ENCODE results near the gene IQGAP3. TPM values are rescaled to one million over a fixed set of nuclear protein-coding genes. Genes with fewer than 3 reads are reported as not detected.
A peak's percentile ranks its signal among the peaks of the same experiment; 100 is the strongest.

Gene IQGAP3
- total RNA-seq, 2 donors from 2014 or later: 0.52 TPM; not detected in 1

- Histone ChIP-seq H3K4me3 (no peak overlapping the region), H3K27ac (no peak overlapping the region), H3K9me3 (no peaks in the 10 kb centered on the region), H3K4me1 (peaks cover 16% of the 10 kb centered on the region), H3K27me3 (no peaks in the 10 kb centered on the region), H3K36me3 (replicated peaks in 1 of 2; ENCODE audit: insufficient read depth in 1 of 2, low read depth in 2 of 2) (peaks cover 0 to 9% of the 10 kb centered on the region in 2 donors)
- intact Hi-C loops (cut with DNase I): no loop called here
- no peak for TF ChIP-seq POLR2A (IDR thresholded peaks at IDR 0.05)
- TF ChIP-seq, protein P1, sequence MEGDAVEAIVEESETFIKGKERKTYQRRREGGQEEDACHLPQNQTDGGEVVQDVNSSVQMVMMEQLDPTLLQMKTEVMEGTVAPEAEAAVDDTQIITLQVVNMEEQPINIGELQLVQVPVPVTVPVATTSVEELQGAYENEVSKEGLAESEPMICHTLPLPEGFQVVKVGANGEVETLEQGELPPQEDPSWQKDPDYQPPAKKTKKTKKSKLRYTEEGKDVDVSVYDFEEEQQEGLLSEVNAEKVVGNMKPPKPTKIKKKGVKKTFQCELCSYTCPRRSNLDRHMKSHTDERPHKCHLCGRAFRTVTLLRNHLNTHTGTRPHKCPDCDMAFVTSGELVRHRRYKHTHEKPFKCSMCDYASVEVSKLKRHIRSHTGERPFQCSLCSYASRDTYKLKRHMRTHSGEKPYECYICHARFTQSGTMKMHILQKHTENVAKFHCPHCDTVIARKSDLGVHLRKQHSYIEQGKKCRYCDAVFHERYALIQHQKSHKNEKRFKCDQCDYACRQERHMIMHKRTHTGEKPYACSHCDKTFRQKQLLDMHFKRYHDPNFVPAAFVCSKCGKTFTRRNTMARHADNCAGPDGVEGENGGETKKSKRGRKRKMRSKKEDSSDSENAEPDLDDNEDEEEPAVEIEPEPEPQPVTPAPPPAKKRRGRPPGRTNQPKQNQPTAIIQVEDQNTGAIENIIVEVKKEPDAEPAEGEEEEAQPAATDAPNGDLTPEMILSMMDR (IDR thresholded peaks at IDR 0.05): no peak
- ATAC-seq (no peak), DNase-seq (no peak)
- 70 to 83% methylated on average over 3 of the region's 3 CpGs for WGBS, 2 donors
Observed at GRCh38 chr1:156594190-156594589, 21.8 kb upstream of the IQGAP3 start.

- H3K27me3 ChIP-seq: no peaks in the 10 kb centered on the region
- no peaks in the 10 kb centered on the region for H3K9me3 ChIP-seq
- TF ChIP-seq POLR2A (IDR thresholded peaks at IDR 0.05): no peak
- TF ChIP-seq, protein P1 (IDR thresholded peaks at IDR 0.05): no peak
- no peak overlapping the region for H3K4me3 ChIP-seq
- H3K36me3 ChIP-seq (replicated peaks in 1 of 2; ENCODE audit: insufficient read depth in 1 of 2, low read depth in 2 of 2): peaks cover 0 to 9% of the 10 kb centered on the region in 2 donors
- no peak for DNase-seq
- intact Hi-C loops (cut with DNase I): no loop called here
- peaks cover 16% of the 10 kb centered on the region for H3K4me1 ChIP-seq
- no peak overlapping the region for H3K27ac ChIP-seq
- no peak for ATAC-seq
- 78 to 87% methylated on average over 8 of the region's 8 CpGs for WGBS, 2 donors
Observed at GRCh38 chr1:156593661-156593989, 21.3 kb upstream of the IQGAP3 start.

- DNase-seq (no peak), ATAC-seq (no peak)
- H3K36me3 ChIP-seq (replicated peaks in 1 of 2; ENCODE audit: insufficient read depth in 1 of 2, low read depth in 2 of 2): peaks cover 0 to 9% of the 10 kb centered on the region in 2 donors
- intact Hi-C loops (cut with DNase I): no loop called here
- no peak overlapping the region for H3K4me3 ChIP-seq
- H3K4me1 ChIP-seq: peaks cover 16% of the 10 kb centered on the region
- H3K27me3 ChIP-seq: no peaks in the 10 kb centered on the region
- 75% methylated on average over 8 of the region's 8 CpGs for WGBS, 2 donors
- H3K27ac ChIP-seq: no peak overlapping the region
- TF ChIP-seq, protein P1 (IDR thresholded peaks at IDR 0.05): no peak
- H3K9me3 ChIP-seq: no peaks in the 10 kb centered on the region
Observed at GRCh38 chr1:156592910-156593660, 20.7 kb upstream of the IQGAP3 start.

DNA sequence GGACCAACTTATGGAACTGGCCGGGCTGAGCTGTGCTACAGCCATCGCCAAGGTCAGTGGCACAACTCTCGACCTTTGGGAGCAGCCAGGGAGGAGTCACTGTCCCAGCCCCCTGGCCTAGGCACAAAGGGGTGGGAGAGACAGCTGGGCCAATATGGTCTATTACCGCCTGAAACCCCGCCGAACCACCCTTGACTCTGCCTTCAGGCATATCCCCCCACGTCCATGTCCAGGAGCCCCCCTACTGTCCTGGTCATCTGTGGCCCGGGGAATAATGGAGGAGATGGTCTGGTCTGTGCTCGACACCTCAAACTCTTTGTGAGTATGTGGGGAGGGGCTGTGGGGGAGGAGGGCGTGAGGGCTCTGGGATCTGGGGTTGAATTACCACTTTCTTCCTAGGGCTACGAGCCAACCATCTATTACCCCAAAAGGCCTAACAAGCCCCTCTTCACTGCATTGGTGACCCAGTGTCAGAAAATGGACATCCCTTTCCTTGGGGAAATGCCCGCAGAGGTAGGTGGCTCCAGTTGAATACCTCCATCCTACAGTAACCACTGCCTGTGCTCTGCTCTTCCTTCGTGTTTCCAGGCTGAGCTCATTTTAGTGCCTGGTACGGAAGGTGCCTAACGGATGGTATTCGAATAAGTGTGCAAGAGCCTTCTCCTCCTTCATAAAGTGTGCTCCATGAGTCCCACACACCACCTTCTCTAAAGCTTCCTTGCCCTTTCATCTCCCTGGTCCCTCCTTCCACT lies 20.0 kb upstream of the IQGAP3 start:
- intact Hi-C loops (cut with DNase I): no loop called here
- H3K4me1 ChIP-seq: peaks cover 16% of the 10 kb centered on the region
- no peak for DNase-seq
- no peak for ATAC-seq
- TF ChIP-seq POLR2A (IDR thresholded peaks at IDR 0.05): no peak
- TF ChIP-seq, protein P1 (IDR thresholded peaks at IDR 0.05): no peak
- peak overlapping the region; percentile 34 to 82 for H3K4me3 ChIP-seq
- peak overlapping the region; percentile 76 to 86 (median 80) for H3K27ac ChIP-seq
- WGBS, 2 donors: 47 to 69% methylated on average over 12 to 16 of the region's 16 CpGs
- no peaks in the 10 kb centered on the region for H3K9me3 ChIP-seq
- no peaks in the 10 kb centered on the region for H3K27me3 ChIP-seq
- peaks cover 0 to 3% of the 10 kb centered on the region in 2 donors for H3K36me3 ChIP-seq (replicated peaks in 1 of 2; ENCODE audit: insufficient read depth in 1 of 2, low read depth in 2 of 2)

Measured in body of pancreas (tissue), 4 donors.